GM21529 (cell line): Measurements from ENCODE around the gene DOLK.
"Not testable (repeated sequence)": the region's sequence is repeated elsewhere in the genome, so short reads cannot be mapped to it uniquely, and the experiment has no call there.

Experiments
- ATAC-seq: cut with Tn5 transposase; IDR thresholded peaks from one replicate; pipeline ENCODE4 v1.9.1; 2021; ENCODE audit not compliant: unreplicated experiment

DOLK gene

GRCh38 chr9:128947527-128948301, at the start of gene DOLK, which contains the start of gene NUP188:
DOLK (minus strand) TSS chr9:128947603; CDS start chr9:128947303, 300 bp downstream.
NUP188 (plus strand) TSS chr9:128947699; CDS start chr9:128947720, 21 bp downstream.
- ATAC-seq, result peak; percentile 66

GRCh38 chr9:128995791-128996190, 48.4 kb upstream of the DOLK start:
- ATAC-seq, result no peak

- no peak for ATAC-seq
Measured at GRCh38 chr9:128992995-128993394, 45.6 kb upstream of the DOLK start.

- ATAC-seq, result no peak
Measured at GRCh38 chr9:128987805-128988204, 40.4 kb upstream of the DOLK start.

GRCh38 chr9:128986671-128987070, 39.3 kb upstream of the DOLK start:
- ATAC-seq, result no peak

- no peak for ATAC-seq
Measured at GRCh38 chr9:128983536-128983935, 36.1 kb upstream of the DOLK start.

- ATAC-seq, result no peak
Measured at GRCh38 chr9:128979111-128979510, 31.7 kb upstream of the DOLK start.

- no peak for ATAC-seq
Measured at GRCh38 chr9:128972956-128973355, 25.6 kb upstream of the DOLK start.

- no peak for ATAC-seq
Measured at GRCh38 chr9:128969491-128969890, 22.1 kb upstream of the DOLK start.

- not testable (repeated sequence) for ATAC-seq
Measured at GRCh38 chr9:128961403-128961802, 14.0 kb upstream of the DOLK start.

GRCh38 chr9:128947277-128947526, 201 bp downstream of the DOLK start:
- ATAC-seq, result no peak

GRCh38 chr9:128946571-128947276, 679 bp downstream of the DOLK start:
- peak; percentile 10 for ATAC-seq

GRCh38 chr9:128945798-128946501, 1.5 kb downstream of the DOLK start:
- ATAC-seq, result no peak

- not testable (repeated sequence) for ATAC-seq
Measured at GRCh38 chr9:128944966-128945365, 2.4 kb downstream of the DOLK start.

GRCh38 chr9:128943832-128944620, 3.4 kb downstream of the DOLK start:
- ATAC-seq, result no peak

- ATAC-seq, result no peak
Measured at GRCh38 chr9:128940946-128941755, 6.3 kb downstream of the DOLK start.

- no peak for ATAC-seq
Measured at GRCh38 chr9:128940271-128940921, 7.0 kb downstream of the DOLK start.

- ATAC-seq, result no peak
Measured at GRCh38 chr9:128937310-128938165, 9.9 kb downstream of the DOLK start.
